Fibroblast of skin of right biceps (primary cell): ENCODE results near the gene KIRREL3.

ENCODE experiments used
- DNase-seq: peaks from one replicate; pipeline ENCODE4 v3.0.0-alpha.2; 2013

KIRREL3 gene

GRCh38 chr11:126766440-126766839 lies 234.1 kb downstream of the KIRREL3 start:
- no peak for DNase-seq

DNA sequence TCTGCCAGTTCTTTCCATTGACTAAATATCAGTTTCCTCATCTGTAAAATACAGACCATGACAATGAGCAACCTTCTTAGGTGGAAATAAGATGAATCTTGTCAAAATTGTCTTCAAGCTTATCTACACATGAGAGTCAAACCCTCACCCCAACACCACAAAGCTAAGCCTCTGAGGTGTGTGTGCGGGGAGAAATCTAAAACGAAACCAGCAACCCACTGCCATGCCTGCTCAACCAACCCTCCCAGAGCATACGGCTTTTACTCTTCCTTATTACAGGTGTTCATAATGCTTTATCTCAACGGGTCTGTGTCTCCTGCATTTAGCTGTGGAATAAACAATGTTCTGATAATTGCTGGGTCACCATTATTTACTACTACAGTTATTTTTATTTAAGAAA lies 235.4 kb downstream of the KIRREL3 start:
- no peak for DNase-seq

GRCh38 chr11:126764231-126764630 lies 236.3 kb downstream of the KIRREL3 start:
- DNase-seq: peak; percentile 6

DNA sequence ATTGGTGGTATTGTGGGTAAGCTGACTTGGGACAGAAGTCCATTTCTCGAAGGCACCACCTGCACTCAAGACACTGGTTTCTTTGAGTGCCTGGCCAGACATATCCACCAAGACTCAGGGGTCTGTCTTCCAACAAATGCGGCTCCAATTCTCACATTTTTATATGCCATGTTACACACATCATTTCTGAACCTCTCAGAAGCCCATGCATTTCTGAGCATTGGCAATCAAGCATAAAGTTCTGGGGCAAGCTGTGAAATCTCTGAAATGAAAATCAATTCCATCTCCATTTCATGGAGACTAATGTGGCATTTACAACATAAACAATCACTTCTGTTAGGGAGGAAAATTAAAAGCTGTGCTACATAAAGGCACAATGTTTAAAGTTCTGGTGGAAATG lies 243.7 kb downstream of the KIRREL3 start:
- DNase-seq: no peak

DNA sequence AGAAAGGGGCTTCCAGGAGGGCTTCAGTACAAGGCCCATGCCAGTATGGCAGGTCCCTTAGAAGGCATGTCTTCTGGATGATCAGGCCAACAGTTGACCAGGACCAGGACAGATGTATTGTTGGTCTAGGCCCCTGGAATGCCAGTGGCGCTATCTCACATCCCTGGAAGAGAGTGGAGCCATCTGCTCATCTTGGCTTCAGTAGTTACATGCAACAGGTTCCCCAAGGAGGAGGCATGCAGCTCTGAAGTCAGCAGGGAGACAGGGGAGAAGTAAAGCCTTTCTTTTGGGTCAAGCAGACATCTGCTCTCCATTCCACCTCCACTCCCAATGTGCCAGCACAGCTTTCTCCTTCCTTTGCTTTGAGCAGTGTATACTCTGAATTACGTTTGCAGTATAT lies 244.1 kb downstream of the KIRREL3 start:
- no peak for DNase-seq

- DNase-seq: no peak
These were observed 245.0 kb downstream of the KIRREL3 start for GRCh38 chr11:126755526-126755925.

GRCh38 chr11:126754591-126755426 lies 245.8 kb downstream of the KIRREL3 start:
- DNase-seq: no peak

GRCh38 chr11:126753990-126754389 lies 246.6 kb downstream of the KIRREL3 start:
- no peak for DNase-seq

DNA sequence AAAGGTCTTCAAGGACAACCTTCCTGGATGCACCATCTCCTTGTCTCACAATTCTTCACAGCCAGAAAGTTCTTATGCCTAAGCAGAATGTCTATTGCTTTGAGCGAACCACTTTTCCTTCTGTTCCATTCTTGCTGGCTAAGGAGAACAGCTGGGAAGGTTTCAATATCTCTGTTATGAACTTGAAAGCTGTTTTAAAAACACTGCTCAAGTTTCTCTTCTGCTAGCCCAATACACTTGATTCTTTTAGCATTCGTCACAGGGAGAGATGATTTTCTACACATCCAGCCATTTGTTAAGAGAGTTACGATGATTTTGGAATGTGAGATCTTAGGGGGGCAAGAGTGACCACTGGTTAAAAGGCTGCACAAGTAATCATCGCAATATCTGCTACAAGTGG lies 249.3 kb downstream of the KIRREL3 start:
- DNase-seq: peak; percentile 28

- no peak for DNase-seq
These were observed 251.8 kb downstream of the KIRREL3 start for GRCh38 chr11:126748793-126749192.

DNA sequence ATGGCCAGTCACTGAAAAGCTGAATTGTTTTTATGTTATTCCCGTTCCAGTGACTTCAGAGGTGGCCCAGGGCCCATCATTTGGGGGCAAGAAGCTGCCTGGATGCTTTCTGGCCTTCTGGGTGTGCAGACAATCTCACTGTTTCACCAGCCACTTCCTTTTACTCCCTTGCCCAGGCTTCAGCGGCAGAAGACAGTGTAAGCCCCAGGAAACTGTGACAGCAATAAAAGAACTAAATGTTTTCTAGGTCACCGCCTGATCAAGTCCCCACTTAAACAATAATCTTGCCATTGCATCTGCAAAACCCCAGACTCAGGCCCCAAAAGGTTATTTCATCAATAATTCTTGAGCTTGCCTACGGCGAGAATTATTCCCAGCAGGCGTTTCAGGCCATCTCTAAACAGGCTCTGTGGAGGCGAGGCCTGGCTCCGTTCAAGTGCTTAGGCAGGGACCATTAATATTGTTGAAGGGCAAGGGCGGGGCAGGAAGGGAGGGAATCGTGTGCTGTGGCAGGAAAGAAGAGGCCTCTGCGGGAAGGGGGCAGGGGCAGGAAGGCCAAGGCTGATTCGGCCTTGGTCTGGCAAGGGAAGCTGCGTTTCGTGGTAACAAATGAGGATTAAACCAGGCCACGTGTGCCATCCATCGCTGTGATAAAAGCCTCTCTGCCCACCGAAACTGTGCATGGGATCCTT lies 252.3 kb downstream of the KIRREL3 start:
- no peak for DNase-seq

- DNase-seq: no peak
These were observed 253.3 kb downstream of the KIRREL3 start for GRCh38 chr11:126747315-126747714.

GRCh38 chr11:126746443-126746842 lies 254.1 kb downstream of the KIRREL3 start:
- no peak for DNase-seq

- DNase-seq: no peak
These were observed 255.9 kb downstream of the KIRREL3 start for GRCh38 chr11:126744699-126745098.

GRCh38 chr11:126743628-126744027 lies 256.9 kb downstream of the KIRREL3 start:
- peak; percentile 43 for DNase-seq

DNA sequence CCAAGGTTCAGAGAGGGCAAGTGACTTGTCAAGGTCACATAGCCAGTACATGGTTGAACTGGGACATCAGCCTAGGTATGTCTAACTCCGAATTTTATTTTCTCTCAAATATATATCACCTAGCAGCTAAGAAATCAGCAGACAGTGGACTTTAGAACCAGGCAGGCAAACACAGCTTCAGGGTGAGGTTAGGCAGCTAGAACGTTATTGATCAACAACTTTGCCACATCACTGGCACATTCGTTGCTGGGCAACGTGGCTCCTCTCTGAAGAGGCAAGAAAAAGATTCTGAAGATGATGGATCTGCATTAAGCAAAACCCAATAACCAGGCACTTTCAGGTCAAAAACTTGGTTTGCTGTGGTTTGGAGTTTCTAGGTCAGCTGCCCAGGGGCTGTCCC lies 258.0 kb downstream of the KIRREL3 start:
- no peak for DNase-seq

GRCh38 chr11:126740846-126741245 lies 259.7 kb downstream of the KIRREL3 start:
- no peak for DNase-seq

DNA sequence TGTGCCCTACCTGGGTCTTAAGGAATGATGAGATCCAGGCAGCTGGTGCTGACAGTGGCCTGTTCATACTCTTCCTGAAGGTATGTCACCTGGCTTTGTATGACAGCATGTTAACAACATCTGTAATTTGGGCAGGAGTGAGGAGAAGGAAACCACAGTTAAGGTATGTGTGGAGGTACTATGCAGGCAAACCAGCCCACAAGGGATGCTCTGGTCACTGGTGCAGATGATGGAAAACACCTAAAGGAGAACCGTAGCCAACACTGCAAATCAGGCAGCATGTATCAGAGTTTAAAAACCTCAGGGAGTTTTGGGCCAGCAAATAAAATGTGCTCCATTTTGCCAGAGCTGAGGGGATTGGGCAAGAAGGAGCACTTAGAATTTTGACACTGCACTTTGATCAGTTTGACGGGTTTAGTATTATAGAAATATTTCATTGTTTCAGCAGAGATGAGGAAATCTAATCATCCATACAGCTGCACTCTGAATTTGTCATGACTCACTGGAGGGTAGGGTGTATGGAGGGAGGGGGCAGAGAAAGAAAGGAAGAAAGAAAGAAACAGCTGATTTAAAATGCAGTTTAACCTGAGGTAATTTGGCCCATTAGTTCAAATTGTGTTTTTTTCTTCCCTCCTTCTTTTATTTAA lies 260.9 kb downstream of the KIRREL3 start:
- DNase-seq: peak; percentile 22

GRCh38 chr11:126738295-126739031 lies 262.1 kb downstream of the KIRREL3 start:
- DNase-seq: no peak

DNA sequence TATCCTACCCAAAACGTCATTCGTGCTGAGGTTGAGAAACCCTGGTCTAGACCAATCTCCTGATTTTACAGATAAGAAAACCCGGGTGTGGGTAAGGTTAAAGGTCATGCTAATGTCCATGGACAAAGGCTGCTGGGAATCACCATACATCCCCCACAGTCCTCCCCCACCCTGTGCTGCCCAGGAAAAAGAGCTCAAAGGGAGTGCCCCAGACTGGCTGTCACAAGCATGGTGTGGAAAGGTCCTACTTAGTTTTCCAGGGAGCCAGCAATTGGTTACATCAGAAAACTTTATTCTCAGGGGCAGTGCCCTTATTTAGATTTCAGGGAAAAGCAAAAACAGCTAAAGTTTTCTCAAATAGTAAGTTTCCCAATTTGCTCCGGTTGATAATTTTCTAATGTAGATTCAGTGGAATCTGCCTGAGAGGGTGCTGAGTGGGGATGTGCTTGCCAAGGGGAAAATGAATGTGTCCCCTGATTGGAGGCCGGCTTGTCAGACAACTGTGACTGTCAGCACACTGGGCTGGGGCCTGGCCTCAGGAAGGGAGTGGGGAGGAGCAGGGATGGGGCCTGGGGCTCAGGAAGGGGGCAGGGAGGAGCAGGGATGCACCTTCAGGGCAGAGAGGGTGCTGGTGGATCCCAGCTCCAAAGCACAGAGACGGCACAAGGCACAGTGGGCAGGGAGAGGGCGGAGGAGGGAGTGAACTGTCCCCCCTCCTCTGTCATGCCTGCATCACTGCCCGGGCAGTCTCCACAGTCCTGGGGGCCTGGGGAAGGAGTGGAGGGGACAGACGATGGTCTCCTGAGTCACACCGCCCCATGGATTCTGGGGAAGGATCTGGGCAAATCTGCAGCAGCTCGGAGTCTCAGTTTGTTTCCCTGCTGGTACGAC lies 263.6 kb downstream of the KIRREL3 start:
- no peak for DNase-seq

DNA sequence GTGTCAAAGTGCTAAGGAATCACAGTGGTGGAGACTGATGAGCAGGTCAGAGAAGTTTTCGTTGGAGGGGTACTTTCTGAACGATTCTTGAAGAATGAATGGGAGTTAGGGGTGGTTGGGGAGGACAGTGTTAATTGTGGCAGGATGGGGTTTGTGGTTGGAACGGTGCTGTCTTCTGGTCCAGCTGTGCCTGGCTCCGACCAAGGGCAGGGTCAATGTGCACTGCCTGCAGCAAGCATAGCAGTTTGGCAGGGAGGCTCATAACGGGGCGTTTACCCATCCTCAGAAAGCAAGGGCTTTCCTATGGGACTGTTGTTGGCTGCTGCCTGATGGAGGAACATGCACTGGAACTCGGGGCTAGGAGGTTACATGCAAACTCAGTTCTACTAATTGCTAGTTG lies 265.8 kb downstream of the KIRREL3 start:
- no peak for DNase-seq

- DNase-seq: no peak
These were observed 266.9 kb downstream of the KIRREL3 start for GRCh38 chr11:126733685-126734084.
